Germinal center (tissue), 1 donor: Measurements from ENCODE around the gene VSIG10L.

Experiments
- DNase-seq: peaks from one replicate; pipeline ENCODE4 v3.0.0; 2012; ENCODE audit warnings: mixed read lengths, low spot score

VSIG10L gene

GRCh38 chr19:51317376-51317775, 24.6 kb downstream of the VSIG10L start:
- DNase-seq = no peak

DNA sequence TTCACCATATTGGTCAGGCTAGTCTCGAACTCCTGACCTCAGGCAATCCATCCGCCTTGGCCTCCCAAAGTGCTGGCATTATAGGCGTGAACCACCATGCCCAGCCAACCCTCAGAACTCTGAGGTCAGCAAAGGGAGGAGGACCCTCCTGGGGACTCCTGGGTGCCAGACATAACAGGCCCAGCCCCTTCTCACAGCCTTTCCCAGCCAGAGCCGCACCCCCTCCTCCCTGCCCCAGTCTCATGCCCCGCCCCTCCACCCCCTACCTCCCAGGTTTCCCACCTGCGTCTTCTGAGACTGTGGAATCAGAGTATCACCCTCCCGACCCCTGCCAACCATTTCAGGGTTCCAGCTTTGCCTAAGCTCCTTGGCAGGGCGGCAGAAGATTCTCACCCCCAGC, 25.3 kb downstream of the VSIG10L start:
- DNase-seq = no peak

GRCh38 chr19:51311351-51312257, 30.3 kb downstream of the VSIG10L start, which contains the start of gene IGLON5:
IGLON5 (plus strand) TSS chr19:51311644; CDS start chr19:51311848, 204 bp downstream.
- no peak for DNase-seq

DNA sequence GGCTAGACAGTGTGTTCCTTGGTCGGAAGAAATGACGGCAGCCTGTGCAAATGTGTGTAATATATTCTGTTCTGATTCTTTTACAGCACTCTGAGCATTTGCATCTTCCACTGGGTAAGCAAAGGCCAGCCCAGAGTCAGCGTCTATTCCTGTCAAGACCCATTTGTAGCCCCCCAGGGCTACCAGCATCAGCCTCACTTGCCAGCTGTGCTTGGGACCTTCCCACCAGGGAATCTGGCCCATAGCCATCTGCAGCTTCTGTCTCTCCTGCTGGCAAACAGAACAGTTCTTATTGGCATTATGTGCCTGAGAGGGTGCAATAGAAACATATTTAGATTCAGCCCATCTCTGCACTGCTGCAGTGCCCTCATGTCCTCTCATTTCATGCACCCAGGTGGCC, 36.5 kb downstream of the VSIG10L start:
- DNase-seq = no peak

GRCh38 chr19:51301266-51301665, 40.7 kb downstream of the VSIG10L start:
- DNase-seq = no peak

DNA sequence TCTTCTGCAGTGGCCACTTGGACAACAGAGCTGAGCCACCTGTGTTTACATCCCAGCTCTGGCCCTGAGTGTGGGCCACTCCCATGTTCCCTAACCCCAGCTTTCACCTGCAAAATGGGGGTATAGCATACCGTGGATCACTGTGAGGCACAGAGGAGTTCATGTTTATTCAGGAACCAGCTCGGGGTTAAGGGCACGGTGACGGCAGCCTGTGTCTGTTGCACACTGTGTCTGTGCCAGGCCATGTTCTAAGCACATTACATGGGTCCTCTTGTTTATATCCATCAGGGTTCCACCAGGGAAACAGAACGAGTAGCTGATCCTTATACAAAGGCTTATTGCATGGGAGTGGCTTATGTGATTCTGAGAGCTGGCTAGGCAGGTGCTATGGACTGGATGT, 44.5 kb downstream of the VSIG10L start:
- no peak for DNase-seq

- DNase-seq = no peak
These were observed 45.4 kb downstream of the VSIG10L start for GRCh38 chr19:51296336-51297093.

GRCh38 chr19:51295382-51296126, 46.4 kb downstream of the VSIG10L start:
- no peak for DNase-seq

- DNase-seq = no peak
These were observed 47.0 kb downstream of the VSIG10L start for GRCh38 chr19:51294977-51295375.

GRCh38 chr19:51294211-51294976, 47.5 kb downstream of the VSIG10L start:
- DNase-seq = no peak

GRCh38 chr19:51293571-51294210, 48.2 kb downstream of the VSIG10L start:
- DNase-seq = no peak

GRCh38 chr19:51292971-51293370, 49.0 kb downstream of the VSIG10L start:
- no peak for DNase-seq

DNA sequence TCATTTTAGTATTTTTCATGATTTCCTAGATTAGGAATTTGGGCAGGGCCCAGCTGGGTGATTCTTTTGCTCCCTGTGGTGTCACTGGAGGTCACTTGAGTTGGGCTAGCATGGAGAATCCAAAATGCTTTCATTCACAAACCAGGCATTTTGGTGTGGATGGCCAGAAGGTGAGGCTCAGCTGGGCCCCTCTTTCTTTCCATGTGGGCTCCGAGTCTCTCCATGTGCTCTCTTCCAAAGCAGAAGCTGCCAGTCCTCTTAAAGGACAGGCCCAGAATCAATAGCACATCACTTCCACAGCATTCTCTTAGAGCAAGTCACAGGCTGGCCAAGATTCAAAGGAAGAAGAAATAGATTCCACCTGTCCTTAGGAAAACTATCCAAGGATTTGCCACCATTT, 52.3 kb downstream of the VSIG10L start:
- no peak for DNase-seq

- DNase-seq = no peak
These were observed 56.3 kb downstream of the VSIG10L start for GRCh38 chr19:51285682-51286081.

DNA sequence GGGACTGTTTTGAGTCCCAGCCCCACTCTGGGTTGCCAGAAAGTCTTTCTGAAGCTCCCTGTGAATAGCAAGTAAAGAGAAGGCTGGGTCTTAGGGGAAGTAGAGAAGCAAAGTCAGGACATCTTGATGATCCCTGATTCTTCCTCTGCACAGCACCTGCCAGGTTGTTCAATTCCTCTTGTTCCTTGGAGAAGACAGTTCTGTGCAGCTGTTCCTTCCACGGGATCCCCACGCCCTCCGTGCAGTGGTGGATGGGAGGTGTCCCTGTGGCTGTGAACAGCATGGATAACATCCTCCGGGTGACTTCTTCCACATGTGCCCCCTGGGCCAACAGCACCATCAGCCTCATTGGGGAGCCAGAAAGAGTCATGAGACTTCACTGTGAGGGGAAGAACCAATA, 59.6 kb downstream of the VSIG10L start:
- DNase-seq = no peak
